Measurements from ENCODE around the gene ELAVL4. TPM values are rescaled to one million over a fixed set of nuclear protein-coding genes. Genes with fewer than 3 reads are reported as not detected.
"Not testable (repeated sequence)": the region's sequence is repeated elsewhere in the genome, so short reads cannot be mapped to it uniquely, and the experiment has no call there.

The ELAVL4 gene
- total RNA-seq, 1 donor from 2014 or later, result not detected

- no peak for DNase-seq (ENCODE audit: low read depth)
These were observed 14.4 kb downstream of the ELAVL4 start for GRCh38 chr1:50123071-50123470.

GRCh38 chr1:50126927-50127715, 18.4 kb downstream of the ELAVL4 start:
- DNase-seq (ENCODE audit: low read depth), result no peak

GRCh38 chr1:50129201-50129600, 20.5 kb downstream of the ELAVL4 start:
- no peak for DNase-seq (ENCODE audit: low read depth)

- DNase-seq (ENCODE audit: low read depth), result no peak
These were observed 23.7 kb downstream of the ELAVL4 start for GRCh38 chr1:50132347-50132894.

DNA sequence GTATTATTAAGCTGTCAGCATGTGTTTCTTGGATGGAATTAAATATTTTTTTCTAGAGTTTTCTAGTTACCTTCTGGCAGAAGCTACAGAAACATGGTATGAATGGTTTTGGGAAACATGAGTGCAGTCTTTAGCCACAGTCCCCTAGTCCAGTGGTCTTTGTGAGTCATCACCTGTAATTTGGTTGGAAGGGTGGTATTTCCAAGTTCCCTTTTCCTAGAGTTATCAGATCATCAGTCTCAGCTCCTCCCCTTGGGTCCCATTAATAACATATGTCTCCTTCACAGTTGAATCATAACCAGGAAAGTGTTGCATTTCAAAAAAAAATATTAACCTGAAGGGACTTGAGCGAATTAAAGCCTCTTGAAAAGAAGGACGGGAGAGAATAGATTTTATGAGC, 27.0 kb downstream of the ELAVL4 start:
- no peak for DNase-seq (ENCODE audit: low read depth)

DNA sequence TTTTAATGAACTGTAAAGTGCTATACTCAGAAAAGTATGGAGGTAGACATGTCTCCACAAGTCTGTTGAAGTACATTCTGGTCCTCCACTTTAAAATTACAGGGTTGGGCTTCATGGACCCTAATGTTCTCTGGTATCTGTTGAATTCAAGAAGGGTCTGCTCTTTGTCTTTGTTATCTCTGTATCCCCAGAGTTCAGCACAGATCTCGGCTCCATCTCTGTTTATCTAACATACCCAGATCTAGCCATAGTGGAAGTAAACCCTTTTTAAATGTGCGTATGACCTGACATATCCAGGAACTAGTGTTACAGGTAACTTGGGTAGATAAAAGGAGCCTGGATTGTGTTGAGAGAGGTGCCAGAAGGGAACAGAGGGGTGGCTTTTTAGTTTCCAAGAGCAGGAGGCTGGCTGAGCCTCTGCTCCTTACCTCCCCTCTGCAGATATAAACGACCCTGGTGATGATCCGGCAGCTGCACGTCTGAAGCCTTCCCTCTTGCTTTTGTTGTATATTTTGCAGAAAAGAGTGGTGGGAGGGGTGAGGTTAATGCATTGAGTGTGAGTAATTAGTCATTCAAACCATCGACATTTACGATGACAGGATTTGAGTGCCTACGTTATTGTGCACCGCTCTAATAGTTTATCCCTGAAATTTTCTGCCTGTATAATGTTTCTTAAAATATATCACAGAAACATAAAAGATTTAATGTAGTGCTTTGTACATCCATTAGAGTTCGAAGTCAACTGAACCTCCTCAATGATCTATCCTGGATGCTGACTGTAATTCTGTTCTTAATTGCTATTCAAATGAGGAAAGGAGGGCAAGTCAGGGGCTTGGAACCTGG, 30.8 kb downstream of the ELAVL4 start:
- no peak for DNase-seq (ENCODE audit: low read depth)

DNA sequence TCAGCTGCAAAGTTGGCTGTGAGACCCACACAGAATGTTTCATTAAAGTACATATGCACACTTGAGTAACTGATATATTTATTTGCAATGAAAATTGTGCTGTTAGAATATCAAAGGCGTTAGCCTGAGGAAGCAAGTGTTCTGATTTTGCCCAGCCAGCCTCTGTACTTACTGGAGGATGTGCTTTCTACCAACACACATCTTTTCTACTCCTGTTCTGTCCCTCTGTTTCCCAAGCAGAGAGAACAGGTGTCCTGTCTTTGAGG, 31.4 kb downstream of the ELAVL4 start:
- no peak for DNase-seq (ENCODE audit: low read depth)

- DNase-seq (ENCODE audit: low read depth), result no peak
These were observed 38.6 kb downstream of the ELAVL4 start for GRCh38 chr1:50147191-50147850.

DNA sequence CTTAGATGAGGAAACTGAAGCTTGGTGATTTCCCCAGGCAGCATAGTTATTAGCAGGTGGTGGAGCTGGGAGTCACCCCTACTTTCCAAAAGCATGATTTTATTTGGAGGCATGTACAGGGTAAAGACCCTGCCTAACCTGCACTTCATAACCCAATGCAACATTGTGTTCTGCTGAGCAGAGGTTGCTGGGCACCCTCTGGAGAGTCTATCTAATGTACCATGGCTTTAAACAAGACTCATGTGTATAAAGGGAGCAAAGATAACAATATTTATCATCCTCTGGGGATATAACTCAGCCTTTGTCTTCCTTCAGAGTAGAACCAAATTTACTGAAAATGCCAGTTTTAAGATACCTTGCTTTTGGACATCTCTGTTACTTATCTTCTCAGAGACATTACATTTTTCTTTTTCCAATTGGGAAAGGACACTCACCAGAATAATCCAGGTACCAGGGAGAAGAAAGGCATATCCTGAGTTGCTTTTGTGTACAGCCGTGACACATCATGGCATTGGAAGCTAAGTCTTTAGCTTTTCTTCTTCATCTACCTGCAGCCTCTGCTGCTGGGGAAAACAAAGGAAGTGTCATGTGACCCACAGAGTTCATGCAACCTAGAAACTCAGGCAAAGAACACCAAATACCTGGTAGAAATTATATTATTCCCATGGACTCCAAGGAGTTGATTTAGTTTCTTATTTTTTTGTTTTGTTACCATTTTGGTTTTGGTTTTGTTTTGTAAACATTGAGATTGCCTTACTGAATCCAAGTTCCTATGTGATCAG, 39.6 kb downstream of the ELAVL4 start:
- DNase-seq (ENCODE audit: low read depth), result no peak

GRCh38 chr1:50152236-50152635, 43.5 kb downstream of the ELAVL4 start:
- DNase-seq (ENCODE audit: low read depth), result no peak

- no peak for DNase-seq (ENCODE audit: low read depth)
These were observed 46.8 kb downstream of the ELAVL4 start for GRCh38 chr1:50155541-50155940.

- no peak for DNase-seq (ENCODE audit: low read depth)
These were observed 47.7 kb downstream of the ELAVL4 start for GRCh38 chr1:50156241-50157010.

GRCh38 chr1:50157306-50157941, 48.7 kb downstream of the ELAVL4 start:
- DNase-seq (ENCODE audit: low read depth), result no peak

- DNase-seq (ENCODE audit: low read depth), result no peak
These were observed 49.7 kb downstream of the ELAVL4 start for GRCh38 chr1:50158421-50158820.

GRCh38 chr1:50163680-50164079, 55.0 kb downstream of the ELAVL4 start:
- DNase-seq (ENCODE audit: low read depth), result no peak

DNA sequence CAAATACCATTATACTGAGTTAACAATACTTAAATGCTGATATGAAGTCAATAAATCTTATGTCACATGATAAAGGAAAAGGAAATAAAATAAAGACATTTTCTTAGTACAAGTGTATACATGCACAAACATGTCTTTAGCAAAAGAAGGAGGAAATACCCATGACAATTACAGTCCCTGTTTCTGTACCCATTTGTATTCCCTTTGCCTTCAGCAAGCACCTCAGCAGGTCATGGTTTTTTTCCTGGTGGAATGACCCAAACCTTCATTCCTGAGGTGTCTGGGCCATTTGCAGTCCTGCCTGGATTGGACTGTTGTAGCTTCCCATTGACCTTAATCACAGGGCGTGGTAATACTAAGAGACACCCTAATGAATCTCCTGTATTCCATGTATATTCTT, 57.6 kb downstream of the ELAVL4 start:
- not testable (repeated sequence) for DNase-seq (ENCODE audit: low read depth)

- no peak for DNase-seq (ENCODE audit: low read depth)
These were observed 63.6 kb downstream of the ELAVL4 start for GRCh38 chr1:50172299-50172698.

GRCh38 chr1:50174101-50174500, 65.4 kb downstream of the ELAVL4 start:
- DNase-seq (ENCODE audit: low read depth), result no peak

GRCh38 chr1:50175719-50176639, 67.3 kb downstream of the ELAVL4 start:
- DNase-seq (ENCODE audit: low read depth), result no peak
